Caco-2 (cell line): ENCODE results near the gene MGMT. TPM values are rescaled to one million over a fixed set of nuclear protein-coding genes. Genes with fewer than 3 reads are reported as not detected.

Experiments
- BruUV-seq: library from RNA; stranded (reverse); fragments of 400-500 nt; replicated peaks from 2 replicates; lab custom pipeline; 2021; lab: Mats Ljungman, UMichigan
- CTCF ChIA-PET: fragments of 300-600 bp; sonication (Branson Sonifier 250); formaldehyde crosslinking; loops from one replicate; lab custom pipeline; 2022; ENCODE audit warnings: antibody characterized with exemption; lab: Charles Lee
- POLR2A ChIA-PET: fragments of 300-600 bp; sonication (Branson Sonifier 250); formaldehyde crosslinking; loops from one replicate; lab custom pipeline; 2022; ENCODE audit warnings: antibody characterized with exemption; lab: Charles Lee
- DNase-seq, 2 experiments: peaks; one replicate each; pipeline versions ENCODE4 v3.0.0 to v3.0.0-alpha.2; 2020 to 2022
- H3K27me3 ChIP-seq: replicated peaks from 2 replicates; pipeline ENCODE4 v1.6.0; 2011; ENCODE audit warnings: low read length; ENCODE audit not compliant: control insufficient read depth, insufficient read depth
- H3K36me3 ChIP-seq: 2 replicates; pipeline ENCODE4 v1.5.1; 2011; ENCODE audit warnings: low read length; ENCODE audit not compliant: control insufficient read depth, insufficient read depth
- H3K4me1 ChIP-seq: fragments of 250-450 bp; sonication (Bioruptor Pico); 2 replicates; pipeline ENCODE4 v1.5.1; 2020; ENCODE audit warnings: mild to moderate bottlenecking
- H3K4me3 ChIP-seq: 2 replicates; pipeline ENCODE4 v1.5.1; 2011; ENCODE audit warnings: low read depth, mild to moderate bottlenecking, control low read depth, low read length
- H3K9me3 ChIP-seq: fragments of 250-450 bp; sonication (Bioruptor Pico); 2 replicates; pipeline ENCODE4 v1.5.1; 2020; ENCODE audit warnings: mild to moderate bottlenecking, moderate library complexity
- H3K27ac Mint-ChIP-seq: one replicate; pipeline ENCODE4 v1.8.0; 2022; ENCODE audit warnings: mixed read lengths; ENCODE audit not compliant: unreplicated experiment
- H3K27me3 Mint-ChIP-seq: one replicate; pipeline ENCODE4 v1.8.0; 2022; ENCODE audit warnings: mixed read lengths; ENCODE audit not compliant: insufficient read depth, unreplicated experiment
- H3K36me3 Mint-ChIP-seq: one replicate; pipeline ENCODE4 v1.8.0; 2022; ENCODE audit warnings: mild to moderate bottlenecking, mixed read lengths; ENCODE audit not compliant: insufficient read depth, unreplicated experiment
- H3K4me1 Mint-ChIP-seq: one replicate; pipeline ENCODE4 v1.8.0; 2022; ENCODE audit warnings: low read depth, mixed read lengths; ENCODE audit not compliant: unreplicated experiment
- H3K4me3 Mint-ChIP-seq: one replicate; pipeline ENCODE4 v1.8.0; 2022; ENCODE audit warnings: mild to moderate bottlenecking, moderate library complexity, mixed read lengths; ENCODE audit not compliant: unreplicated experiment
- H3K9me3 Mint-ChIP-seq: one replicate; pipeline ENCODE4 v1.8.0; 2022; ENCODE audit warnings: mixed read lengths; ENCODE audit not compliant: unreplicated experiment
- intact Hi-C: fragments of 100-400 bp; cut with micrococcal nuclease; formaldehyde crosslinking; loops from one replicate; pipeline ENCODE4 v1.10.0; 2022; ENCODE audit not compliant: unreplicated experiment
- total RNA-seq: library from RNA; stranded (reverse); gene quantifications from 2 replicates; pipeline ENCODE4 v1.2.3, GENCODE V29; 2022
- TF ChIP-seq, protein P1 (sequence below), 2 experiments: fragments of 200-600 bp in 1 of 2; IDR thresholded peaks; 1 replicate in 1 of 2; 2 replicates in 1 of 2; pipeline versions ENCODE4 v1.5.1 to v1.8.0; 2011 to 2022; ENCODE audit warnings: antibody characterized with exemption in 1 of 2, control low read depth in 1 of 2, inconsistent platforms in 1 of 2, low read depth in 1 of 2, low read length in 1 of 2, mild to moderate bottlenecking in 1 of 2, moderate library complexity in 1 of 2; ENCODE audit not compliant: insufficient read depth in 1 of 2, severe bottlenecking in 1 of 2, unreplicated experiment in 1 of 2

MGMT gene
- total RNA-seq, 1 experiment from 2014 or later, result 57.0 TPM

DNA sequence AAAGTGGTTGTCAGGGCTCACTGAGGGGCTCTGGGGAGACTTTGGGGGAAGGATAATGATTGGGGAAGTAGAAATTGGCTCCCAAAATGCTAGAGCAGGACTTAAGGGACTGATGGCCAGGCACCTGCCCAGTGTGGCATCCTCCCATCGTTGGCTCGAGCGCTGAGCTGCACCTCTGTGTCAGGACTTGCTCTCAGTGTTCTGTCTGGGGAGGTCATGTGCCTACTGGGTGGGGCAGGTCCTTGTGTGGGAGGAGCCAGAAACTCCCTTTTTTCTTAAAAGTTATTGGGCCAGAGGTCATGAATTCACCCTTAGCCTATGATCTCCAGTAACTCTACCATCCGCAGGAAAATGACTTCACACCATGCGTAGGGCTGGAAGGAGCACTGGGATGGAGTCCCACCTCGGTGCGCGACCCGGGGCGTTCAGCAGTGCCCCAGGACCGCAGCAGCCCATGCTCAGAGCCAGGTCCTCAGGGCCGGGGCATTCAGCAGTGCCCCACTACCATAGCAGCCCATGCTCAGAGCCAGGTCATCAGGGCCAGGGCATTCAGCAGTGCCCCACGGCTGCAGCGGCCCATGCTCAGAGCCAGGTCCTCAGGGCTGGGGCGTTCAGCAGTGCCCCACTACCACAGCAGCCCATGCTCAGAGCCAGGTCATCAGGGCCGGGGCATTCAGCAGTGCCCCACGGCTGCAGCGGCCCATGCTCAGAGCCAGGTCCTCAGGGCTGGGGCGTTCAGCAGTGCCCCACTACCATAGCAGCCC lies 275.1 kb downstream of the MGMT start:
- H3K4me1 ChIP-seq, result no peaks in the 10 kb centered on the region
- Mint-ChIP-seq H3K27ac (no peak overlapping the region), H3K4me3 (no peak overlapping the region), H3K4me1 (no peaks in the 10 kb centered on the region), H3K27me3 (no peaks in the 10 kb centered on the region), H3K36me3 (no peaks in the 10 kb centered on the region), H3K9me3 (no peaks in the 10 kb centered on the region)
- no peaks in the 10 kb centered on the region for H3K27me3 ChIP-seq
- TF ChIP-seq, protein P1, sequence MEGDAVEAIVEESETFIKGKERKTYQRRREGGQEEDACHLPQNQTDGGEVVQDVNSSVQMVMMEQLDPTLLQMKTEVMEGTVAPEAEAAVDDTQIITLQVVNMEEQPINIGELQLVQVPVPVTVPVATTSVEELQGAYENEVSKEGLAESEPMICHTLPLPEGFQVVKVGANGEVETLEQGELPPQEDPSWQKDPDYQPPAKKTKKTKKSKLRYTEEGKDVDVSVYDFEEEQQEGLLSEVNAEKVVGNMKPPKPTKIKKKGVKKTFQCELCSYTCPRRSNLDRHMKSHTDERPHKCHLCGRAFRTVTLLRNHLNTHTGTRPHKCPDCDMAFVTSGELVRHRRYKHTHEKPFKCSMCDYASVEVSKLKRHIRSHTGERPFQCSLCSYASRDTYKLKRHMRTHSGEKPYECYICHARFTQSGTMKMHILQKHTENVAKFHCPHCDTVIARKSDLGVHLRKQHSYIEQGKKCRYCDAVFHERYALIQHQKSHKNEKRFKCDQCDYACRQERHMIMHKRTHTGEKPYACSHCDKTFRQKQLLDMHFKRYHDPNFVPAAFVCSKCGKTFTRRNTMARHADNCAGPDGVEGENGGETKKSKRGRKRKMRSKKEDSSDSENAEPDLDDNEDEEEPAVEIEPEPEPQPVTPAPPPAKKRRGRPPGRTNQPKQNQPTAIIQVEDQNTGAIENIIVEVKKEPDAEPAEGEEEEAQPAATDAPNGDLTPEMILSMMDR (IDR thresholded peaks at IDR 0.05; ENCODE audit: insufficient read depth in 1 of 2, low read depth in 1 of 2, low read length in 1 of 2, severe bottlenecking in 1 of 2, unreplicated experiment in 1 of 2), result no peak
- no peaks in the 10 kb centered on the region for H3K9me3 ChIP-seq
- no peak overlapping the region for H3K4me3 ChIP-seq
- no peaks in the 10 kb centered on the region for H3K36me3 ChIP-seq
- ChIA-PET CTCF (no interaction called here), POLR2A (no interaction called here)
- intact Hi-C loops, result no loop called here
- BruUV-seq, result no TSS peak
- peak in 1 of 2 experiments; percentile 20 for DNase-seq

DNA sequence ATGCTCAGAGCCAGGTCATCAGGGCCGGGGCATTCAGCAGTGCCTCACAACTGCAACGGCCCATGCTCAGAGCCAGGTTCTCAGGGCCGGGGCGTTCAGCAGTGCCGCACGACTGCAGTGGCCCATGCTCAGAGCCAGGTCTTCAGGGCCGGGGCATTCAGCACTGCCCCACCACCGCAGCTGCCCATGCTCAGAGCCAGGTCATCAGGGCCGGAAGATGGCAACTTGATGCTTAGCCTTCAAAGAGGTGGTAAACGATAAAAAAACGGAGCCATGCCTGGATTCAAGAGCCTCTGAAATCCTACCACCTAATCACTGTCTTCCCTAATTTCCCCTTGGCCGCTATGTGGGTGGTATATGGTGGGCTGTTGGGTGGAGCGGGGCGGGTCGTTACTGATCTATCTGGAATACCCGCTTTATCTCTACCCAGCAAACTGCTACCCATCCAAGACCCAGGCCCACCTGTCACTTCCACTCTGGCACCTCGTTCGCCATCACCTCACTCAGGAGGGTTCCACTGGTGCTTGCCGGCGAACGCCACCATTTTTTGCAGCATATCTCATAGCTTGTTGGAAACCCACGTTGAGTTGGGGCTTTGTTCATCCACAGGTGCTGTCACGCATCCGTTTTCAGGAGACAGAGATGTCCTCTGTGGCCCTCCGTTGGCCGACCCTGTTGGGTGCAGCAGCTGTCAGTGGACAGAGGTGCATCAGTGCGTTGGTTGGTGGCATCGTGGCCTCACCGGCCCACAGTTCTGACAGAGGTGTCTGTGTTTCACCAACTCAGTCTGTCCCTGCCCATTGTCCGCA lies 275.9 kb downstream of the MGMT start:
- Mint-ChIP-seq H3K36me3 (no peaks in the 10 kb centered on the region), H3K4me1 (no peaks in the 10 kb centered on the region), H3K27me3 (no peaks in the 10 kb centered on the region), H3K27ac (no peak overlapping the region), H3K4me3 (no peak overlapping the region), H3K9me3 (peaks cover 2% of the 10 kb centered on the region)
- intact Hi-C loops, result no loop called here
- TF ChIP-seq, protein P1 (IDR thresholded peaks at IDR 0.05; ENCODE audit: insufficient read depth in 1 of 2, low read depth in 1 of 2, low read length in 1 of 2, severe bottlenecking in 1 of 2, unreplicated experiment in 1 of 2), result no peak
- no peak overlapping the region for H3K4me3 ChIP-seq
- no peaks in the 10 kb centered on the region for H3K27me3 ChIP-seq
- H3K36me3 ChIP-seq, result no peaks in the 10 kb centered on the region
- peak in 1 of 2 experiments; percentile 18 for DNase-seq
- no TSS peak for BruUV-seq
- ChIA-PET CTCF (no interaction called here), POLR2A (no interaction called here)
- no peaks in the 10 kb centered on the region for H3K4me1 ChIP-seq
- H3K9me3 ChIP-seq, result no peaks in the 10 kb centered on the region

DNA sequence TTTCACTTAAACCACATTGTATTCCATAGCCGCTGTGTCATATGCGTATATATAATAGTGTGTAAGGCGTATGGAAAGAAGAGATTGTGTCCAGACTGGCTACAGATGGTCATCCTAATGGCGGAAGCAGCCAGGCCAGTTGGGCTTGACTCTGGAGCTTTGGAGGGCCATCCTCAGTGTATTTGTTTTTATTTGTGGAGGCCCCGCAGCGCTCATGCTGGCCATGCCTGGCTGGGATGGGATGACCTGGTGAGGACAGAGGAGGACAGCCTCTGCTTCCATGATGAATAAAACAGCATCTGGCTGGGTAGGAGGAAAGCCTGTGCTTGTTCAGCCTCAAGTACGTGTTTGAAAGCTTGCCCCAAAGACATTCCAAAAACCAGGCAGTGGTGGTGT lies 276.7 kb downstream of the MGMT start:
- H3K36me3 ChIP-seq, result no peaks in the 10 kb centered on the region
- no peaks in the 10 kb centered on the region for H3K27me3 ChIP-seq
- H3K27ac Mint-ChIP-seq, result no peak overlapping the region
- no peaks in the 10 kb centered on the region for H3K4me1 Mint-ChIP-seq
- no peaks in the 10 kb centered on the region; the same call in 1 of the 2 replicates for H3K9me3 ChIP-seq
- H3K4me1 ChIP-seq, result no peaks in the 10 kb centered on the region
- H3K4me3 Mint-ChIP-seq, result no peak overlapping the region
- no TSS peak for BruUV-seq
- TF ChIP-seq, protein P1 (IDR thresholded peaks at IDR 0.05; ENCODE audit: insufficient read depth in 1 of 2, low read depth in 1 of 2, low read length in 1 of 2, severe bottlenecking in 1 of 2, unreplicated experiment in 1 of 2), result no peak
- H3K4me3 ChIP-seq, result no peak overlapping the region
- H3K36me3 Mint-ChIP-seq, result no peaks in the 10 kb centered on the region
- no peak for DNase-seq
- no peaks in the 10 kb centered on the region for H3K27me3 Mint-ChIP-seq
- ChIA-PET CTCF (no interaction called here), POLR2A (no interaction called here)
- peaks cover 10% of the 10 kb centered on the region for H3K9me3 Mint-ChIP-seq
- intact Hi-C loops, result no loop called here
